Uterus (tissue), 4 donors: ENCODE results near the gene PEX3. TPM values are rescaled to one million over a fixed set of nuclear protein-coding genes. Genes with fewer than 3 reads are reported as not detected.

Experiments used
- DNase-seq, 2 donors: peaks; one replicate each; pipeline ENCODE4 v3.0.0-alpha.2; 2019 to 2020
- H3K27ac ChIP-seq, 2 donors: fragments of 200-600 bp; sonication (generic); 1 replicate in 1 of 2; 2 replicates in 1 of 2; pipeline ENCODE4 v1.5.1; 2016 to 2018
- H3K27me3 ChIP-seq, 2 donors: fragments of 200-600 bp; sonication (generic); one replicate each; pipeline ENCODE4 v1.5.1; 2018 to 2019; ENCODE audit warnings: control low read depth in 1 of 2
- H3K36me3 ChIP-seq, 2 donors: fragments of 200-600 bp; sonication (generic); one replicate each; pipeline ENCODE4 v1.5.1; 2019; ENCODE audit warnings: control low read depth in 1 of 2
- H3K4me1 ChIP-seq, 2 donors: fragments of 200-600 bp; sonication (generic); one replicate each; pipeline ENCODE4 v1.5.1; 2018 to 2019; ENCODE audit warnings: control low read depth in 1 of 2
- H3K4me3 ChIP-seq, 2 donors: fragments of 200-600 bp; sonication (generic); 1 replicate in 1 of 2; 2 replicates in 1 of 2; pipeline ENCODE4 v1.5.1; 2018 to 2019; ENCODE audit warnings: mild to moderate bottlenecking in 1 of 2
- H3K9me3 ChIP-seq, 2 donors: fragments of 200-600 bp; sonication (generic); one replicate each; pipeline ENCODE4 v1.5.1; 2019; ENCODE audit warnings: control low read depth in 1 of 2
- POLR2A ChIP-seq, 2 donors: fragments of 450-650 bp; IDR thresholded peaks; one replicate each; pipeline ENCODE4 v1.6.1; 2016; ENCODE audit warnings: antibody characterized with exemption in 2 of 2, mild to moderate bottlenecking in 1 of 2, moderate library complexity in 1 of 2
- intact Hi-C: fragments of 100-400 bp; cut with DNase I; formaldehyde crosslinking; loops from one replicate; pipeline ENCODE4 v1.15.1; 2023; ENCODE audit warnings: low total_unique reads
- total RNA-seq, 4 donors: library from RNA; depleted of rRNA in 3 of 4; stranded (reverse); fragments of >200 nt in 3 of 4; gene quantifications; one replicate each; pipeline versions ENCODE4 v1.1.0 to v1.2.4, GENCODE V29; 2014 to 2023
- TF ChIP-seq, protein P1 (sequence below), 4 experiments: fragments of 200-600 bp in 2 of 4; fragments of 450-650 bp in 2 of 4; sonication (generic) in 2 of 4; IDR thresholded peaks; one replicate each; pipeline ENCODE4 v1.5.1; 2016 to 2019; ENCODE audit warnings: antibody characterized with exemption in 4 of 4, mild to moderate bottlenecking in 2 of 4, moderate library complexity in 1 of 4
- donor health status: DM: yes; HTN: yes; CAD: no.

The PEX3 gene
- total RNA-seq, 4 donors from 2014 or later: 4.1 to 29.7 (median 19.7) TPM

DNA sequence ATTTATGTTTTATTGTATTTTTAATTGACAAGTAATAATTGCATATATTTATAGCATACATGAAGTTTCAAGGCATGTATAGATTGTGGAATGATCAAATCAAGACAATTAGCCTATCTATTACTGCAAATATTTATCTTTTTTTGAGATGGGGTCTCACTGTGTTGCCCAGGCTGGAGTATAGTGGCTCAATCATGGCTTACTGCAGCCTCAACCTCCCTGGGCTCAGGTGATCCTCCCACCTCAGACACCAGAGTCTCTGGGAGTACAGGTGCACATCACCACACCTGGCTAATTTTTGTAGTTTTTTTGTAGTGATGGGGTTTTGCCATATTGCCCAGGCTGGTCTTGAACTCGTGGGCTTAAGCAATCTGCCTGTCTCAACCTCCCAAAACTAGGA, 77.1 kb downstream of the PEX3 start:
- H3K36me3 ChIP-seq: no peaks in the 10 kb centered on the region
- H3K4me1 ChIP-seq: no peaks in the 10 kb centered on the region
- no peak for TF ChIP-seq POLR2A (IDR thresholded peaks at IDR 0.05)
- no peak overlapping the region for H3K4me3 ChIP-seq
- no peak overlapping the region for H3K27ac ChIP-seq
- DNase-seq: no peak
- no peaks in the 10 kb centered on the region for H3K9me3 ChIP-seq
- intact Hi-C loops: no loop called here
- no peaks in the 10 kb centered on the region for H3K27me3 ChIP-seq

DNA sequence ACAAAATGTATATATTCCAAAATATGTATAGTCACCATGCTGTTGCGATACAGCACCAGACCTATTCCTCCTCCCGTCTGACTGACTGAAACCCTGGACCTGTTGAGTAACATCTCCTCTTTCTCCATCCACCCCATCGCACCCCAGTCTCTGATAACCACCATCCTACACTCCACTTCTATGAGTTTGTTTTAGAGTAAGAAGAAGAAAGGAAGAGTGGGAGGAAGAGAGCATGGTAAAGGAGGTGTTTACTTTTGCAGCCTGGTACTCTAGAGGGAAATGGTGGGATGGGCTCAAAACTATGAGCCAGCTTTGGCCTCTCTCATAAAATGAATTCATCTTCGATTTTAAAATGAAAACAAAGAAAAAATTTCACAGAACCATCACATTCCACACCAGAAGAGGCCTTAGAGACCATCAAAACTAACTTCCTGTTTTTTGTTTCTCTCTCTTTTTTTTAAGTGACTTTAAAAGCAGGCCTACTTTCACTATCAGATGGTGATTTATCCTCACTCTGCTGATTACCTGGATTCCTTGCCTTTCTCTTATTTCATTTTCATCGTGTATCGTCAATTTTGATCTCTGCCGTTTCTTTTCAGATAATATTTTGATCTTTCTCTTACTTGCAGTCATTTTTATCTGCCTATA, 77.7 kb downstream of the PEX3 start:
- no peaks in the 10 kb centered on the region for H3K27me3 ChIP-seq
- no peaks in the 10 kb centered on the region for H3K9me3 ChIP-seq
- no peak overlapping the region for H3K27ac ChIP-seq
- no peaks in the 10 kb centered on the region for H3K4me1 ChIP-seq
- TF ChIP-seq, protein P1, sequence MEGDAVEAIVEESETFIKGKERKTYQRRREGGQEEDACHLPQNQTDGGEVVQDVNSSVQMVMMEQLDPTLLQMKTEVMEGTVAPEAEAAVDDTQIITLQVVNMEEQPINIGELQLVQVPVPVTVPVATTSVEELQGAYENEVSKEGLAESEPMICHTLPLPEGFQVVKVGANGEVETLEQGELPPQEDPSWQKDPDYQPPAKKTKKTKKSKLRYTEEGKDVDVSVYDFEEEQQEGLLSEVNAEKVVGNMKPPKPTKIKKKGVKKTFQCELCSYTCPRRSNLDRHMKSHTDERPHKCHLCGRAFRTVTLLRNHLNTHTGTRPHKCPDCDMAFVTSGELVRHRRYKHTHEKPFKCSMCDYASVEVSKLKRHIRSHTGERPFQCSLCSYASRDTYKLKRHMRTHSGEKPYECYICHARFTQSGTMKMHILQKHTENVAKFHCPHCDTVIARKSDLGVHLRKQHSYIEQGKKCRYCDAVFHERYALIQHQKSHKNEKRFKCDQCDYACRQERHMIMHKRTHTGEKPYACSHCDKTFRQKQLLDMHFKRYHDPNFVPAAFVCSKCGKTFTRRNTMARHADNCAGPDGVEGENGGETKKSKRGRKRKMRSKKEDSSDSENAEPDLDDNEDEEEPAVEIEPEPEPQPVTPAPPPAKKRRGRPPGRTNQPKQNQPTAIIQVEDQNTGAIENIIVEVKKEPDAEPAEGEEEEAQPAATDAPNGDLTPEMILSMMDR (IDR thresholded peaks at IDR 0.05): no peak
- TF ChIP-seq POLR2A (IDR thresholded peaks at IDR 0.05): no peak
- DNase-seq: no peak
- H3K36me3 ChIP-seq: no peaks in the 10 kb centered on the region
- intact Hi-C loops: no loop called here
- no peak overlapping the region for H3K4me3 ChIP-seq

DNA sequence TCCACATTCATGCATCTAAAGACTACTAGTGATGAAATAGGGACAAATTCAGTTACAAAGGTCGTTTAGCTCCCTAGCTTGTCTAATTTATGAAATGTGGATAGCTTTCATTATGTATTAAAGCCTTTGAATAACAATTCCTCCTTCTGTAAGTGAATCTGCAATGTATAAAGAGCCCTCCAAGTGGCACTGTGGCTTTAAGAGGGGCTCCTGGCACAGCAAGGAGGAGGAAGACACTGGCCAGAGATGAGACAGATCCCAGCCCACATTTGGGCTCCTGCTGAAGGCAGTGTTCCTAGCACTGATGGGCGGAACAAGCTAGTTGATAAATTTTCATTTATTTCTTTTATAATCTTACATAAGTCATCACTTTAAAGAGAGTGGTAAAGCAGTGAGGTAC, 78.5 kb downstream of the PEX3 start:
- intact Hi-C loops: no loop called here
- no peak overlapping the region for H3K27ac ChIP-seq
- TF ChIP-seq, protein P1 (IDR thresholded peaks at IDR 0.05): no peak
- no peak for TF ChIP-seq POLR2A (IDR thresholded peaks at IDR 0.05)

DNA sequence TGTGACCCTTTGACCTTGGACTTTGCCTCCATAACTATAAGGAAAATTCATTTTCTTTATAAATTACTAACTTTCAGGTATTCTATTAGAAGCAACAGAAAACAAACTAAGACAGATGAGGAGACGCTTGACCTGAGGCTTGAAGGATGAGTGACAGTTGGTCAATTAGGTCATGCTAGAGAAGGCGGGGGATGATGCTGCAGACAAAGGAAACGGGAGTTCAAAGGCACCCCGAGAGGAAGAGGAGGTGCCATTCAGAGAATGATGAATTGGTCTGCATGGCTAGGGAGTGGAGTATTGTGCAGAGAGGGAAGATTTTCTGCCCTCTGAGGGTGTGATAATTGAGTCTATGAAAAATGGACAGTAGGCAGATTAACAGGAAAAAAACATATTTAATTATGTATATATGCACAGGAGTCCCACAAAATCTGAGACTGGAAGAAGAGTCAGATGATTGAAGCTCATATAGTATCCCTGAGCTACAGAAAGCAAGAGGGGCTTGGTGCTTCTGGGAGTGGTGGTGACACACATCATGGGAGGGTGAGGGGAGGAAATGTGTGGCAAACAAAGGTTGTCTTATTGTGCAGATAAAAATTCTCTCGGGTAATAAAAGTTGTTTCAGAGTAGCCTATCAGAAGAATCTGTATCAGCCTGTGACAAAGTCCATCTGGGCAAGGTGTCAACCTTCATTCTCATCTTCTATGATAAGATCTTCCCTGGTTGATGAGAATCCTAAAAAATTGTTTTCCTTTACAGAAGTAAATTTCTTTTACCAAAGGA, 81.3 kb downstream of the PEX3 start:
- Histone ChIP-seq H3K27me3 (no peaks in the 10 kb centered on the region), H3K9me3 (no peaks in the 10 kb centered on the region), H3K36me3 (no peaks in the 10 kb centered on the region), H3K4me3 (no peak overlapping the region), H3K27ac (no peak overlapping the region), H3K4me1 (no peaks in the 10 kb centered on the region)
- intact Hi-C loops: no loop called here
- no peak for DNase-seq
- no peak for TF ChIP-seq POLR2A (IDR thresholded peaks at IDR 0.05)
- TF ChIP-seq, protein P1 (IDR thresholded peaks at IDR 0.05): no peak

More for the DNA sequence above, 78.5 kb downstream of the PEX3 start:
- Histone ChIP-seq H3K9me3 (no peaks in the 10 kb centered on the region), H3K4me1 (no peaks in the 10 kb centered on the region), H3K36me3 (no peaks in the 10 kb centered on the region), H3K4me3 (no peak overlapping the region), H3K27me3 (no peaks in the 10 kb centered on the region)
- no peak for DNase-seq

DNA sequence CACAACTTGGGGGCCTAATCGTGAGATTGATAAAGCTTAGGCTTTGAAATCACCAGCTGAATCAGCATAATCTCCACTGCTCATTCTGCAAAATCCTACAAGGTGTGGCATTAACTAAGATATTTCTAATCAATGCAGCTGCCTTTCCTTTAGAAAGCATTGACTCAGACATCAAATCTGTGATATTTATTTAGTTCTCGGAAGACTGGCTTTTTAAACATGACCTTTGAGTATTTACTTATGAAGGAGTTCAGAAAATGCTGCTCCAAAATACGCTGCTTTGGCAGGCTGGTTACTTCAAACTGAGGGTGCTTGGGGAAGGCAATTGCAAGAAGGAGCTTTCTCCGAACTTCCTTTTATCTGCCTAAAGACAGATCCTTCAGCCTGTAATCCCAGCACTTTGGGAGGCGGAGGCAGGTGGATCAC, 84.6 kb downstream of the PEX3 start:
- H3K4me1 ChIP-seq: no peaks in the 10 kb centered on the region
- no peak for DNase-seq
- H3K4me3 ChIP-seq: no peak overlapping the region
- H3K27me3 ChIP-seq: no peaks in the 10 kb centered on the region
- H3K36me3 ChIP-seq: no peaks in the 10 kb centered on the region
- TF ChIP-seq, protein P1 (IDR thresholded peaks at IDR 0.05): no peak
- no peak for TF ChIP-seq POLR2A (IDR thresholded peaks at IDR 0.05)
- H3K9me3 ChIP-seq: no peaks in the 10 kb centered on the region
- no peak overlapping the region for H3K27ac ChIP-seq
- intact Hi-C loops: no loop called here
